IMR-90 (cell line): ENCODE data around the gene PYCR2. TPM values are rescaled to one million over a fixed set of nuclear protein-coding genes. Genes with fewer than 3 reads are reported as not detected.

ENCODE experiments used
- ATAC-seq: fragments of 200-7000 bp; cut with Tn5 transposase; 2 replicates; pipeline ENCODE4 v1.9.1; 2020; ENCODE audit warnings: low read depth, mild to moderate bottlenecking, moderate library complexity
- BruUV-seq: library from RNA; stranded (reverse); fragments of 400-500 nt; replicated peaks from 2 replicates; lab custom pipeline; 2021; lab: Mats Ljungman, UMichigan
- CTCF ChIA-PET: fragments of 300-600 bp; formaldehyde crosslinking; extraction: SDS; loops from one replicate; lab custom pipeline; 2021; ENCODE audit warnings: antibody characterized with exemption; lab: Yijun Ruan, JAX
- POLR2A ChIA-PET: fragments of 300-600 bp; sonication (Branson Sonifier 250); formaldehyde crosslinking; loops from one replicate; lab custom pipeline; 2022; ENCODE audit warnings: antibody characterized with exemption; ENCODE audit not compliant: unreplicated experiment; lab: Charles Lee
- DNase-seq: peaks from one replicate; pipeline ENCODE4 v3.0.0; 2013
- H2AFZ ChIP-seq: replicated peaks from 2 replicates; pipeline ENCODE3; 2013; ENCODE audit warnings: low read length, mild to moderate bottlenecking; ENCODE audit not compliant: poor library complexity
- H2AK5ac ChIP-seq: 2 replicates; pipeline ENCODE4 v1.6.1; 2013; ENCODE audit warnings: low read depth, low read length, inconsistent platforms
- H2AK9ac ChIP-seq: replicated peaks from 2 replicates; pipeline ENCODE3; 2013; ENCODE audit warnings: mild to moderate bottlenecking, low read depth, low read length, moderate library complexity; ENCODE audit not compliant: poor library complexity
- H2BK120ac ChIP-seq: 2 replicates; pipeline ENCODE4 v1.6.1; 2013; ENCODE audit warnings: low read depth, low read length, inconsistent platforms
- H2BK15ac ChIP-seq: 3 replicates; pipeline ENCODE4 v1.6.1; 2013; ENCODE audit warnings: low read depth, low read length, inconsistent platforms
- H2BK20ac ChIP-seq: 2 replicates; pipeline ENCODE4 v1.6.1; 2013; ENCODE audit warnings: low read depth, mild to moderate bottlenecking, inconsistent platforms, low read length, moderate library complexity
- H2BK5ac ChIP-seq: 2 replicates; pipeline ENCODE4 v1.6.1; 2013; ENCODE audit warnings: mild to moderate bottlenecking, low read depth, low read length, inconsistent platforms; ENCODE audit not compliant: poor library complexity, severe bottlenecking
- H3K14ac ChIP-seq: replicated peaks from 2 replicates; pipeline ENCODE4 v1.6.1; 2013; ENCODE audit warnings: low read depth, low read length, inconsistent platforms
- H3K18ac ChIP-seq: 2 replicates; pipeline ENCODE4 v1.6.1; 2013; ENCODE audit warnings: low read depth, low read length, control low read depth
- H3K23ac ChIP-seq: 2 replicates; pipeline ENCODE4 v1.6.1; 2013; ENCODE audit warnings: low read depth, low read length, inconsistent platforms
- H3K27ac ChIP-seq: 2 replicates; pipeline ENCODE4 v1.5.1; 2013; ENCODE audit warnings: mild to moderate bottlenecking, control low read depth, low read length; ENCODE audit not compliant: insufficient read depth
- H3K27me3 ChIP-seq: 2 replicates; pipeline ENCODE4 v1.6.1; 2013; ENCODE audit warnings: low read length; ENCODE audit not compliant: control insufficient read depth, insufficient read depth
- H3K36me3 ChIP-seq: 2 replicates; pipeline ENCODE4 v1.6.1; 2013; ENCODE audit warnings: low read length, mixed read lengths; ENCODE audit not compliant: control insufficient read depth, insufficient read depth
- H3K4ac ChIP-seq: 2 replicates; pipeline ENCODE4 v1.6.1; 2013; ENCODE audit warnings: low read depth, low read length, inconsistent platforms
- H3K4me1 ChIP-seq: 2 replicates; pipeline ENCODE4 v1.6.1; 2013; ENCODE audit warnings: low read length, mixed read lengths; ENCODE audit not compliant: control insufficient read depth, insufficient read depth
- H3K4me2 ChIP-seq: 2 replicates; pipeline ENCODE4 v1.6.1; 2013; ENCODE audit warnings: low read depth, mild to moderate bottlenecking, control low read depth, low read length, moderate library complexity
- H3K4me3 ChIP-seq: 2 replicates; pipeline ENCODE4 v1.5.1; 2013; ENCODE audit warnings: low read depth, mild to moderate bottlenecking, control low read depth, low read length, moderate library complexity; ENCODE audit not compliant: insufficient read depth
- H3K56ac ChIP-seq: 2 replicates; pipeline ENCODE4 v1.6.1; 2013; ENCODE audit warnings: low read length, inconsistent platforms; ENCODE audit not compliant: insufficient read depth; ENCODE audit errors: extremely low read depth
- H3K79me1 ChIP-seq, 2 experiments: 2 replicates each; pipeline ENCODE4 v1.6.1; 2013; ENCODE audit warnings: low read length in 2 of 2, inconsistent platforms in 1 of 2, low read depth in 1 of 2
- H3K9ac ChIP-seq: 2 replicates; pipeline ENCODE4 v1.6.1; 2013; ENCODE audit warnings: low read depth, low read length, control low read depth
- H3K9me1 ChIP-seq: 2 replicates; pipeline ENCODE4 v1.6.1; 2013; ENCODE audit warnings: low read length, inconsistent platforms; ENCODE audit not compliant: insufficient read depth
- H3K9me3 ChIP-seq: 2 replicates; pipeline ENCODE4 v1.6.1; 2013; ENCODE audit warnings: low read length; ENCODE audit not compliant: control insufficient read depth, insufficient read depth
- H4K20me1 ChIP-seq: 2 replicates; pipeline ENCODE4 v1.6.1; 2013; ENCODE audit warnings: low read length, inconsistent platforms; ENCODE audit not compliant: insufficient read depth
- H4K5ac ChIP-seq: 2 replicates; pipeline ENCODE4 v1.6.1; 2013; ENCODE audit warnings: mild to moderate bottlenecking, low read depth, low read length, control low read depth
- H4K8ac ChIP-seq, 2 experiments: 2 replicates each; pipeline ENCODE4 v1.6.1; 2013; ENCODE audit warnings: low read depth in 2 of 2, low read length in 2 of 2, control low read depth in 1 of 2, inconsistent platforms in 1 of 2
- H4K91ac ChIP-seq: 2 replicates; pipeline ENCODE4 v1.6.1; 2013; ENCODE audit warnings: low read depth, low read length, inconsistent platforms; ENCODE audit not compliant: insufficient read depth
- BHLHE40 ChIP-seq: fragments of 150-350 bp; IDR thresholded peaks from 2 replicates; pipeline ENCODE4 v1.6.1; 2016; ENCODE audit warnings: mild to moderate bottlenecking, low read depth, low read length
- CEBPB ChIP-seq: IDR thresholded peaks from 2 replicates; pipeline ENCODE4 v1.6.1; 2012; ENCODE audit warnings: low read depth, low read length, improper control_type of control experiment
- CHD1 ChIP-seq: IDR thresholded peaks from 2 replicates; pipeline ENCODE4 v1.6.1; 2012; ENCODE audit warnings: low read depth, low read length, improper control_type of control experiment
- CTCF ChIP-seq: conservative IDR thresholded peaks from 2 replicates; pipeline ENCODE4 v1.5.1; 2012; ENCODE audit warnings: mild to moderate bottlenecking, low read depth, low read length, improper control_type of control experiment
- ELK1 ChIP-seq: fragments of 150-350 bp; IDR thresholded peaks from 2 replicates; pipeline ENCODE4 v1.6.1; 2016; ENCODE audit warnings: low read depth, mild to moderate bottlenecking, low read length, moderate library complexity, borderline replicate concordance
- FOS ChIP-seq: fragments of 150-350 bp; IDR thresholded peaks from 2 replicates; pipeline ENCODE4 v1.6.1; 2016; ENCODE audit warnings: low read depth, low read length
- MAZ ChIP-seq: IDR thresholded peaks from 2 replicates; pipeline ENCODE4 v1.6.1; 2012; ENCODE audit warnings: low read depth, mild to moderate bottlenecking, low read length, improper control_type of control experiment, moderate library complexity, borderline replicate concordance
- MXI1 ChIP-seq: IDR thresholded peaks from 2 replicates; pipeline ENCODE4 v1.6.1; 2012; ENCODE audit warnings: low read depth, mild to moderate bottlenecking, low read length, moderate library complexity, borderline replicate concordance
- NFE2L2 ChIP-seq: fragments of 150-350 bp; IDR thresholded peaks from 2 replicates; pipeline ENCODE4 v1.6.1; 2016; ENCODE audit warnings: low read depth, mild to moderate bottlenecking, low read length
- POLR2A ChIP-seq: IDR thresholded peaks from 2 replicates; pipeline ENCODE4 v1.6.1; 2012; ENCODE audit warnings: mild to moderate bottlenecking, low read depth, low read length
- RAD21 ChIP-seq: IDR thresholded peaks from 2 replicates; pipeline ENCODE4 v1.6.1; 2012; ENCODE audit warnings: low read length, improper control_type of control experiment
- RCOR1 ChIP-seq: IDR thresholded peaks from 2 replicates; pipeline ENCODE4 v1.6.1; 2012; ENCODE audit warnings: mild to moderate bottlenecking, low read length, improper control_type of control experiment; ENCODE audit not compliant: insufficient replicate concordance
- RFX5 ChIP-seq: IDR thresholded peaks from 2 replicates; pipeline ENCODE4 v1.8.0; 2012; ENCODE audit warnings: low read depth, mild to moderate bottlenecking, low read length, moderate library complexity
- SMC3 ChIP-seq: fragments of 150-350 bp; IDR thresholded peaks from 2 replicates; pipeline ENCODE4 v1.6.1; 2016; ENCODE audit warnings: low read depth, mild to moderate bottlenecking, antibody characterized with exemption, low read length, moderate library complexity
- WGBS, 2 experiments: methylation state at CpG; one replicate each; pipeline versions ENCODE4 v1.1.5 to v1.1.7; 2013; ENCODE audit warnings: missing lambda C conversion rate in 2 of 2; ENCODE audit not compliant: insufficient read length in 1 of 2; ENCODE audit errors: extremely low coverage in 2 of 2; 5-methylcytosine and 5-hydroxymethylcytosine counted together
- dilution Hi-C: fragments of 300-500 bp; cut with HindIII; formaldehyde crosslinking; loops from one replicate; pipeline ENCODE4 v1.14.3; 2018; ENCODE audit warnings: low sequenced_read_pairs; ENCODE audit not compliant: unreplicated experiment
- in situ Hi-C: fragments of 300-500 bp; cut with MboI; formaldehyde crosslinking; loops from 3 replicates; pipeline ENCODE4 v1.14.3; 2019; ENCODE audit warnings: low sequenced_read_pairs, inconsistent platforms, mixed read lengths
- intact Hi-C: fragments of 100-400 bp; cut with micrococcal nuclease; formaldehyde crosslinking; loops from 2 replicates; pipeline ENCODE4 v1.10.0; 2022
- polyA plus RNA-seq, 3 experiments: library from polyadenylated mRNA; depleted of rRNA; stranded (reverse); fragments of >200 nt; gene quantifications; 2 replicates each; pipeline ENCODE4 v1.2.3, GENCODE V29; 2012; ENCODE audit warnings: low replicate concordance in 1 of 3
- total RNA-seq: library from RNA; depleted of rRNA; stranded (reverse); fragments of >200 nt; gene quantifications from 2 replicates; pipeline ENCODE4 v1.2.3, GENCODE V29; 2012
- TF ChIP-seq, protein P1 (sequence below): fragments of 150-350 bp; IDR thresholded peaks from 2 replicates; pipeline ENCODE4 v1.6.1; 2017; ENCODE audit warnings: mild to moderate bottlenecking, antibody characterized with exemption, low read length, low read depth

The PYCR2 gene
- total and polyA plus RNA-seq, 2 of the 4 experiments (the other 2 are of a cell fraction): 34.4 to 68.1 TPM

DNA sequence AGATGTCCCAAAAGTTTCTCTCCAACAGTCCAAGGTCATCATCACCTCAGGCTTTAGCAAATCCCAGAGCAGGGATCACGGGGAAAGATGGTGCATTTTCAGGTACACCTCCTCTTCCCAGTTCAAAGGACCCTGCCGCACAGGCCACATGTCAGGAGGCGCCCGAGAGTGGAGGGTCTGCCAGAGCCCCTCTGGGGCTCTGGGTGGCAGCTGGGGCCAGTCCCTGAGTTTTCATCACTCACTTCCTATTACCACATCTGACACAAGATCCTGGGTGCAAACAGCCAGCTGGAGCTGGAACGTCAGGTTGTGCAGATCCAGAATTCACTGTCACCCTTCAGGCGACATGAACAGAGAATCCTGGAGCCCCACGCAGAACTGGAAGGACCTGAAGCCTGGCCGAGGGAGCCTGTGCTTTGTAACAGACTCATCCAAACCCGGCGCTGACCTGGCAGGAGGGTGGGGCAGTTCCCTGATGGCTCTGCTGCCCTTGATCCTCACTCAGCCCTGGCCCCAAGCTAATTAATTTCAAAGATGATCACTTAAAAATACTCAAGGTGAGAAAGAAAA, 50.7 kb downstream of the PYCR2 start:
- H3K27me3 ChIP-seq: no peaks in the 10 kb centered on the region
- H2BK20ac ChIP-seq: no peak overlapping the region
- no peak for TF ChIP-seq SMC3
- no peak for TF ChIP-seq CTCF
- TF ChIP-seq RFX5: no peak
- no peak for TF ChIP-seq MXI1
- TF ChIP-seq, protein P1, sequence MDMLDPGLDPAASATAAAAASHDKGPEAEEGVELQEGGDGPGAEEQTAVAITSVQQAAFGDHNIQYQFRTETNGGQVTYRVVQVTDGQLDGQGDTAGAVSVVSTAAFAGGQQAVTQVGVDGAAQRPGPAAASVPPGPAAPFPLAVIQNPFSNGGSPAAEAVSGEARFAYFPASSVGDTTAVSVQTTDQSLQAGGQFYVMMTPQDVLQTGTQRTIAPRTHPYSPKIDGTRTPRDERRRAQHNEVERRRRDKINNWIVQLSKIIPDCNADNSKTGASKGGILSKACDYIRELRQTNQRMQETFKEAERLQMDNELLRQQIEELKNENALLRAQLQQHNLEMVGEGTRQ: no peak
- no peak for TF ChIP-seq BHLHE40
- TF ChIP-seq CHD1: no peak
- TF ChIP-seq ELK1: no peak
- TF ChIP-seq FOS: no peak
- TF ChIP-seq CEBPB: no peak
- TF ChIP-seq RCOR1: no peak
- no peak for TF ChIP-seq MAZ
- no peak for TF ChIP-seq NFE2L2
- TF ChIP-seq POLR2A: no peak
- TF ChIP-seq RAD21: no peak
- no peak overlapping the region for H3K4me3 ChIP-seq
- peaks cover 4 to 40% of the 10 kb centered on the region in 2 experiments; a peak in 3 of 4 replicates for H3K79me1 ChIP-seq
- no peak overlapping the region for H3K4me2 ChIP-seq
- no peak overlapping the region for H2BK120ac ChIP-seq
- no peak overlapping the region for H2BK15ac ChIP-seq
- H3K9me1 ChIP-seq: peaks cover 8% of the 10 kb centered on the region
- no peak overlapping the region for H3K4ac ChIP-seq
- no peaks in the 10 kb centered on the region for H3K9me3 ChIP-seq
- H3K4me1 ChIP-seq: no peaks in the 10 kb centered on the region
- intact Hi-C loops (no loop called here), dilution Hi-C loops (no loop called here), in situ Hi-C loops (no loop called here)
- H3K27ac ChIP-seq: no peak overlapping the region
- H2BK5ac ChIP-seq: no peak overlapping the region
- no peak for DNase-seq
- H4K20me1 ChIP-seq: peaks cover 17% of the 10 kb centered on the region
- ChIA-PET CTCF (no interaction called here), POLR2A (no interaction called here)
- H4K5ac ChIP-seq: no peak overlapping the region
- WGBS, 2 experiments: 91% methylated on average over 7 of the region's 10 CpGs; no CpG with 5 or more reads in 1 of the 2 experiments
- H3K9ac ChIP-seq: no peak overlapping the region
- ATAC-seq: no peak
- H2AK5ac ChIP-seq: no peak overlapping the region
- H4K91ac ChIP-seq: no peak overlapping the region
- H3K56ac ChIP-seq: no peak overlapping the region
- H3K14ac ChIP-seq: no peak overlapping the region
- no peak overlapping the region for H4K8ac ChIP-seq
- no peak overlapping the region for H2AK9ac ChIP-seq
- no peak overlapping the region for H3K18ac ChIP-seq
- BruUV-seq: no TSS peak
- H3K36me3 ChIP-seq: peaks cover 43% of the 10 kb centered on the region
- H3K23ac ChIP-seq: no peak overlapping the region
- no peak overlapping the region for H2AFZ ChIP-seq
